A172 (cell line): Measurements from ENCODE around the gene ZNF383. TPM values are rescaled to one million over a fixed set of nuclear protein-coding genes. Genes with fewer than 3 reads are reported as not detected.
"Not testable (repeated sequence)": the region's sequence is repeated elsewhere in the genome, so short reads cannot be mapped to it uniquely, and the experiment has no call there.

Source experiments
- DNase-seq: peaks from one replicate; pipeline ENCODE4 v3.0.0-alpha.2; 2015; ENCODE audit warnings: low spot score
- total RNA-seq: library from RNA; depleted of rRNA; stranded (reverse); fragments of >200 nt; shearing (Covaris generic); gene quantifications from 2 replicates; pipeline ENCODE4 v1.2.3, GENCODE V29; 2014; rRNA removed

ZNF383 gene
- total RNA-seq, 1 experiment from 2014 or later, result 8.3 TPM

DNA sequence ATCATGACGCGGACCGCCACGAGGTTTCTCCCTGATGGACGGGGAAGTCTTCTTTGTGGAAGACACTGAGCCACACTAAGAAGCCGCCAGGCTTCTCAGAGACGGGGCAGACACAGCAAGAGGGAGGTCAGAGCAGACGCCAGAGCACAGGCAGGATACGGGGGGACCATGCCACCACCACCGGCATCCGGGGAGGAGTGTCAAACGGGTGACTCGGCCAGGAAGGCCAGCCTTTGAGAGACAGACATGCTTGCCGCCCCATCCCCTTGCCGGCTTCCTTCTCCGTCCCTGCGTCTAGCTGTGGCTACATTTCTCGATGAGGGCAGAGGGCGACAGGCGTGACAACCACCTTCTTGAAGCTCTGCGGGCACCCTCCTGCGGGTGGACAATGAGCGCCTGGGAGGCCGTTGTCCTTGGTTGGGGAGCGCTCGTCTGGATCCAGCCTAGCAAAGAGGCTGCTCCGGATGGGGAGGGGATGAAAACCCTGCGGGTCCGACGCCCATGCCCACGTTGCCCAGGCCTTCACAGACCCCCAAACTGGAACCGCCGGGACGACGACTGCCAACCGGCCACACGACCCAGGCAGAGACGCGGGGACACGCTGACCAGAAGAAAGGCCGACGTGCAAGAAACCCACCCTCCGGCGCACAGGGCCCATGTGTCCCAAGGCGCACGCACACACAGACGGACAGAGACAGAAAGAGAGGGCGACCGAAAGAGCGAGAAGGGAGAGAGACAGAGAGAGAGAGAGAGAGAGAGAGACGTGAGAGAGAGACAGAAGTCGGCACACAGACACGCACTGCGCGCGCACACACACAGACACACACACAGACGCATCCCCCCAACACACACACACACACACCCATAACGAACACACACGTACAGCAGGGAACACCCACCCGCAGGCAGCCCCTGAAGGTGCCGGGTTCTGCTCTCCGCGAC is 75.3 kb downstream of the ZNF383 start:
- DNase-seq, result not testable (repeated sequence)

DNA sequence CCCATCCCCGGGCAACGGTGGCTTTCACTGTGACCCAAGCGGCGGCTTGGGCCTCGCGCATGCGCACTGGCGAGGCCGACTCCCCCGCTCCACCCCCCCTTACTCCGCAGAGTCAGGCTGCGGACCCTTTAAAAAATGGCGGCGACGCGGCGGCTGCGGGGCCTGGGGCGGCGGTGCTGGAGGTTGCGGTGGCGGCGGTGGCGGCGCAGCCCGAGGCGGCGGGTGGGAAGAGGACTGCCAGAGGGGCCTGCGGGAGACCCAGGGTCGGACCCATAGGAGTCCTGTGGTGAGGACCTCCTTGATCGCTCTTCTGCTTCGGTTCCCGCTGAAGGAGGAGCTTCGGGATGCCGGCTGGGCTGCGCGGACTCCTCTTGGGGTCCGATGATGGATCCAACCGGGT is 76.2 kb downstream of the ZNF383 start:
- not testable (repeated sequence) for DNase-seq

Other genes starting within 250 kb of the ZNF383 start
- gene ZNF420, start 139.8 kb upstream of the ZNF383 start, total RNA-seq, result 10.2 and 12.0 TPM in 2 replicates
- 8.1 and 18.8 TPM in 2 replicates for gene ZNF585A, start 45.5 kb upstream of the ZNF383 start, total RNA-seq
- gene ZNF585B, start 7.7 kb upstream of the ZNF383 start, total RNA-seq, result 4.7 and 5.9 TPM in 2 replicates
- gene ZNF527, start 152.9 kb downstream of the ZNF383 start, total RNA-seq, result 3.4 and 8.0 TPM in 2 replicates
- 2.9 and 5.2 TPM in 2 replicates for gene ZNF569, start 249.2 kb downstream of the ZNF383 start, total RNA-seq